Activated T-helper 17 cell treated with anti-CD3 and anti-CD28 coated beads, Interleukin-2, amount 50 U/mL, for 72 hours (primary cell): ENCODE data around the gene LIMK1. TPM values are rescaled to one million over a fixed set of nuclear protein-coding genes. Genes with fewer than 3 reads are reported as not detected.
"Not testable (repeated sequence)": the region's sequence is repeated elsewhere in the genome, so short reads cannot be mapped to it uniquely, and the experiment has no call there.

Experiments used
- ATAC-seq: fragments of 150-1000 bp; cut with Tn5 transposase; replicated peaks from 2 replicates; pipeline ENCODE4 v1.10.0; 2021; ENCODE audit warnings: mild to moderate bottlenecking, moderate library complexity
- H3K27ac Mint-ChIP-seq: one replicate; pipeline ENCODE4 v1.8.0; 2022; ENCODE audit warnings: mixed read lengths
- H3K27me3 Mint-ChIP-seq: one replicate; pipeline ENCODE4 v1.8.0; 2022; ENCODE audit warnings: mixed read lengths
- H3K36me3 Mint-ChIP-seq: one replicate; pipeline ENCODE4 v1.8.0; 2022; ENCODE audit warnings: low read depth, mild to moderate bottlenecking, mixed read lengths
- H3K4me1 Mint-ChIP-seq: one replicate; pipeline ENCODE4 v1.8.0; 2022; ENCODE audit warnings: mixed read lengths
- H3K4me3 Mint-ChIP-seq: one replicate; pipeline ENCODE4 v1.8.0; 2022; ENCODE audit warnings: mild to moderate bottlenecking, mixed read lengths
- H3K9me3 Mint-ChIP-seq: one replicate; pipeline ENCODE4 v1.8.0; 2022; ENCODE audit warnings: mixed read lengths
- total RNA-seq, 2 donors: library from RNA; stranded (reverse); gene quantifications; one replicate each; pipeline ENCODE4 v1.2.3, GENCODE V29; 2022

Gene LIMK1
- total RNA-seq, 2 donors from 2014 or later = 12.7 to 20.2 TPM

GRCh38 chr7:74115326-74115725 lies 31.7 kb downstream of the LIMK1 start:
- no peak overlapping the region for H3K27ac Mint-ChIP-seq
- H3K4me3 Mint-ChIP-seq = no peak overlapping the region
- H3K36me3 Mint-ChIP-seq = peaks cover 26% of the 10 kb centered on the region
- ATAC-seq = no peak
- no peaks in the 10 kb centered on the region for H3K4me1 Mint-ChIP-seq
- H3K9me3 Mint-ChIP-seq = no peaks in the 10 kb centered on the region
- no peaks in the 10 kb centered on the region for H3K27me3 Mint-ChIP-seq

GRCh38 chr7:74116356-74116755 lies 32.8 kb downstream of the LIMK1 start:
- Mint-ChIP-seq H3K9me3 (no peaks in the 10 kb centered on the region), H3K4me3 (no peak overlapping the region), H3K36me3 (peaks cover 23% of the 10 kb centered on the region), H3K4me1 (no peaks in the 10 kb centered on the region), H3K27me3 (no peaks in the 10 kb centered on the region), H3K27ac (no peak overlapping the region)
- ATAC-seq = no peak

GRCh38 chr7:74119831-74120230 lies 36.2 kb downstream of the LIMK1 start:
- Mint-ChIP-seq H3K27ac (no peak overlapping the region), H3K27me3 (no peaks in the 10 kb centered on the region), H3K36me3 (peaks cover 19% of the 10 kb centered on the region), H3K4me1 (no peaks in the 10 kb centered on the region), H3K4me3 (no peak overlapping the region), H3K9me3 (no peaks in the 10 kb centered on the region)
- ATAC-seq = no peak

- no peak overlapping the region for H3K27ac Mint-ChIP-seq
- H3K27me3 Mint-ChIP-seq = no peaks in the 10 kb centered on the region
- no peak for ATAC-seq
- H3K9me3 Mint-ChIP-seq = no peaks in the 10 kb centered on the region
- no peak overlapping the region for H3K4me3 Mint-ChIP-seq
- peaks cover 19% of the 10 kb centered on the region for H3K36me3 Mint-ChIP-seq
- no peaks in the 10 kb centered on the region for H3K4me1 Mint-ChIP-seq
Measured at GRCh38 chr7:74121401-74122249, 38.0 kb downstream of the LIMK1 start.

- not testable (repeated sequence) for H3K27me3 Mint-ChIP-seq, H3K4me3 Mint-ChIP-seq, H3K27ac Mint-ChIP-seq, ATAC-seq, H3K4me1 Mint-ChIP-seq, H3K9me3 Mint-ChIP-seq
- peaks cover 14% of the 10 kb centered on the region for H3K36me3 Mint-ChIP-seq
Measured at GRCh38 chr7:74123892-74124291, 40.3 kb downstream of the LIMK1 start.

- ATAC-seq = no peak
- Mint-ChIP-seq H3K27ac (no peak overlapping the region), H3K27me3 (no peaks in the 10 kb centered on the region), H3K4me3 (no peak overlapping the region), H3K36me3 (peaks cover 4% of the 10 kb centered on the region), H3K9me3 (no peaks in the 10 kb centered on the region), H3K4me1 (no peaks in the 10 kb centered on the region)
Measured at GRCh38 chr7:74126220-74126880, 42.7 kb downstream of the LIMK1 start.

DNA sequence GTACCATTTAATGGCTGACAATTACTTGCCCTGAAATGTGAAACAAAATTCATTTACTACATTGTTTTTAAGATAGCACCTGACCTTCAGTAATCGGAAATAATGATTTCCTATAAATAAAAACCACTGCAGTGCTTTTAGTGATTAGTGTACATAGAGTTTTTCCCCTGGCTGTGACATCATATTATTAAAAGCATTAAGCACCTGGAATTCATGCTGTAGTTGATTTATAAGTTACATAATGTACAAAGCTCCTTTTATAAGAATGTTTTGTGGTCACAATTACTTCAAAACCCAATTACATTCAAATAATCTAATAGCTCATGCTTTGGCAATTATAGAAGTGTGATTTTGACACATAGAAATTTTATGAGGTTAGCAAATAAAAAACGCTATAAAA lies 46.3 kb downstream of the LIMK1 start:
- Mint-ChIP-seq H3K9me3 (no peaks in the 10 kb centered on the region), H3K36me3 (no peaks in the 10 kb centered on the region), H3K27me3 (no peaks in the 10 kb centered on the region), H3K27ac (no peak overlapping the region), H3K4me3 (no peak overlapping the region), H3K4me1 (no peaks in the 10 kb centered on the region)
- ATAC-seq = no peak

DNA sequence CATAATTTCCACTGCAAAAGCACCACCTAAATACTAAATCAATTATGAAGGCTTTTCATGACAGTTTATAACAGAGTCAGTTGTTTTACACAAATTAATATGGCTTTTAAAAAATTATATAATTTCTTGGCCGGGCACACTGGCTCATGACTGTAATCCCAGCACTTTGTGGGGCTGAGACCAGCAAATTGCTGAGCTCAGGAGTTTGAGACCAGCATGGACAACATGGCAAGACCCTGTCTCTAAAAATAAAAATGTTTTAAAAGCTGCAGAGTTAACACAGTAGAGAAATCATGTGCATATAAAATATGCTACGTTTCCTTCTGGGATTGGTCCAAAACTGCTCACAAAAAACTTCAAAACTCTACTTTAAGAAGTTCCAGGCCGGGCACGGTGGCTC lies 46.9 kb downstream of the LIMK1 start:
- Mint-ChIP-seq H3K9me3 (no peaks in the 10 kb centered on the region), H3K4me1 (no peaks in the 10 kb centered on the region), H3K27ac (no peak overlapping the region), H3K4me3 (no peak overlapping the region), H3K27me3 (no peaks in the 10 kb centered on the region), H3K36me3 (no peaks in the 10 kb centered on the region)
- ATAC-seq = no peak

- Mint-ChIP-seq H3K4me3 (no peak overlapping the region), H3K4me1 (peaks cover 3% of the 10 kb centered on the region), H3K27ac (peak overlapping the region; percentile 25), H3K36me3 (no peaks in the 10 kb centered on the region), H3K9me3 (no peaks in the 10 kb centered on the region), H3K27me3 (no peaks in the 10 kb centered on the region)
- ATAC-seq = peak; percentile 70
Measured at GRCh38 chr7:74134117-74134620, 50.6 kb downstream of the LIMK1 start.

DNA sequence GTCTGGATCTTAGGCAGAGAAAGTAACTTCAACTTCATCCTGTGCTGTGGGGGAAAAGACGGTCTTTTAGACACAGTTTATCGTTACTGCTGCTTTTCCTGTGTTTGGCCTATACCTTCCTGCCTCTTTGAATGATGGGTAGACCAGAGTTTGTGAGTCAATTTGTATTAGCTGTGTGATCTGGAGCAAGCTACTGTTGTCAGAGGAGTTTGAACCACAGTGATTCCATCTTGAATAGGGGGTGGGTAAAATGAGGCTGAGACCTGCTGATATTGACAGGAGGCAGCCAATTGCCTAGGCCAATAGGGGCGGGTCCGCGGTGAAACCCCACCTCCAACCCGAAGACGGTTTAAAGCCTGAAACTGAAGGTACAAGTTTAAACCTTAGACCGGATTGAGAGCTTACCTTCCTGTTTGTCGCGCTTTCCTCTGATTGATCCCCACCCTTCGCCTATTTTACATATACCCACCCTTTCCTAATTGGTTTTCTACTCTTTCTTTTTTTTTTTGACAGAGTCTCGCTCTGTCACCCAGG lies 54.8 kb downstream of the LIMK1 start:
- no peaks in the 10 kb centered on the region for H3K9me3 Mint-ChIP-seq

DNA sequence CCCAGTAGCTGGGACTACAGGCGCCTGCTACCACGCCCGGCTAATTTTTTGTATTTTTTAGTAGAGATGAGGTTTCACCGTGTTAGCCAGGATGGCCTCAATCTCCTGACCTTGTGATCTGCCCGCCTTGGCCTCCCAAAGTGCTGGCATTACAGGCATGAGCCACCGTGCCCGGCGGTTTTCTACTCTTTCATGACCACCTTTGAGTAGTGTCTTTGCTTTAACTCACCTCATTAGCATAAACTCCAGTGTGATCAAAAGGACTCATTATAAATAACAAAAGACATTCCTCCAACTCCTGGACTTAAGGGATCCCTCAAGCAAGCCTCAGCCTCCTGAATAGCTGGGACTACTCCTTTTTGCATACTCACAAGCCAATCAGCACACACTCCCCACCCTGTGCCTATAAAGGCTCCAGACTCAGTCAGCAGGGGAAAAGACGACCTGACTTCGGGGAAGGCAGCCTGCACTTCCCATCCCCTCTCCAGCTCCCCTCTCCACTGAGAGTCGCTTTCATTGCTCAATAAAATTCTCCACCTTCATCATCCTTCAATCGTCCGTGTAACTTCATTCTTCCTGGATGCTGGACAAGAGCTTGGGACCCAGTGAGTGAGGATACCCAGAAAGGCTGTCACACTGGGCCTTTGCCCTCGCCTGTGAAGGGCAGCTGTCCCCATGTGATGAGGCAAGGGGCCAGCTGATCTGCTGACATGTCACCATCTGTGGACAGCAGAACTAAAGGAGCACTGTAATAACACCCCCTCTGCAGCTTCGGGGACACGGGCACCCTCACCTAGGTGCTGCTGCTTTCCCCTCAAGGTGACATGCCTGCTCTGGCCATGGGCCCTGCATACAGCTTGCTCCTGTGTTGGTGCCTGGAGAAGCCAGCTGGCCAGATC lies 55.6 kb downstream of the LIMK1 start:
- Mint-ChIP-seq H3K9me3 (no peaks in the 10 kb centered on the region), H3K4me3 (no peak overlapping the region), H3K27ac (peak overlapping the region; percentile 12)

More for the DNA sequence above, 54.8 kb downstream of the LIMK1 start:
- no peaks in the 10 kb centered on the region for H3K36me3 Mint-ChIP-seq
- peaks cover 3% of the 10 kb centered on the region for H3K4me1 Mint-ChIP-seq
- H3K27ac Mint-ChIP-seq = peak overlapping the region; percentile 12
- no peak overlapping the region for H3K4me3 Mint-ChIP-seq
- ATAC-seq = peak; percentile 50
- H3K27me3 Mint-ChIP-seq = no peaks in the 10 kb centered on the region

DNA sequence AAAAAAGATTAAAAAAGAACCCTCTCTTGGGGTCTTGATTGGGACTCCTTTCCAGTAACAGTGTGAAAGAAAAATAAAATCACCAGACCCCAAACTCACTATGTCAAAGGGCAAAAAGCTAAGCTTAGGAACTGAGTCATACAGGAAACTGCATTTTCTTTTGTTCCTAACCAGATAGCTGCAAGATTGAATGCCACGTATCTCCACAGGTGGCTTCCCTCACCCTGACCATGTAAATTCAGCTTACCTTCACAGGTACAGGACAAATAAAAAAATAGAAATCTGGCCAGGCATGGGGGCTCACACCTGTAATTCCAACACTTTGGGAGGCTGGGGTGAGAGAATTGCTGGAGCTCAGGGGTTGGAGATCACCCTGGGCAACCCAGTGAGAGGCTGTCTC lies 58.1 kb downstream of the LIMK1 start:
- Mint-ChIP-seq H3K36me3 (no peaks in the 10 kb centered on the region), H3K27me3 (no peaks in the 10 kb centered on the region), H3K9me3 (no peaks in the 10 kb centered on the region), H3K27ac (no peak overlapping the region), H3K4me1 (peaks cover 3% of the 10 kb centered on the region), H3K4me3 (no peak overlapping the region)
- ATAC-seq = peak; percentile 39

More for the DNA sequence above, 55.6 kb downstream of the LIMK1 start:
- ATAC-seq = no peak
- Mint-ChIP-seq H3K4me1 (peaks cover 3% of the 10 kb centered on the region), H3K36me3 (no peaks in the 10 kb centered on the region), H3K27me3 (no peaks in the 10 kb centered on the region)

- no peaks in the 10 kb centered on the region for H3K36me3 Mint-ChIP-seq
- H3K4me3 Mint-ChIP-seq = no peak overlapping the region
- H3K27ac Mint-ChIP-seq = no peak overlapping the region
- H3K27me3 Mint-ChIP-seq = no peaks in the 10 kb centered on the region
- no peak for ATAC-seq
- H3K9me3 Mint-ChIP-seq = no peaks in the 10 kb centered on the region
- no peaks in the 10 kb centered on the region for H3K4me1 Mint-ChIP-seq
Measured at GRCh38 chr7:74143383-74143782, 59.8 kb downstream of the LIMK1 start.

DNA sequence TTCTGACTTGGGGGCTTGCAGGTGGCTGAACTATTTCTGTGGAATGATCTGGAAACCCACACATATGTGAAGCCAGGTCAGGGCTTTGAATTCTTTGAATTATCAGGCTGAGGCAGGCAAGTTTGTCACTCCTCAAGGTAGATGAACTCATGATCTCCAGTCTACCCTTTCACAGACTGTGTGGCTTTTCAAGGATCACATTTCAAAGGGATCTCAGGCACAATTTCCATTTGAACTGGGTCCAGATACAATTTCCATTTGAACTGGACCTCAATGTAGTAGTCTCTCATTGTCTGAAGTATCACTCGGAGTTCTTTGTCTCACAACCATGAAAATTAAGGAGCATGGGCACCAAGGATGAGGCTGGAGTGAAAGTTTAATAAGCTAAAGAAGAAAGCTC lies 64.9 kb downstream of the LIMK1 start:
- Mint-ChIP-seq H3K9me3 (no peaks in the 10 kb centered on the region), H3K4me3 (no peak overlapping the region), H3K27ac (no peak overlapping the region), H3K4me1 (no peaks in the 10 kb centered on the region), H3K27me3 (no peaks in the 10 kb centered on the region), H3K36me3 (no peaks in the 10 kb centered on the region)
- ATAC-seq = no peak
